Measurements from ENCODE around the gene MAP3K6.

- TF ChIP-seq POLR2A (IDR thresholded peaks at IDR 0.05) (no peak), CTCF (IDR thresholded peaks at IDR 0.05) (peak in 1 of 3 donors; percentile 85)
Measured at GRCh38 chr1:27388337-27389005, 21.7 kb upstream of the MAP3K6 start.

Data from lower leg skin (tissue), 3 donors.